HG03045 (cell line): Measurements from ENCODE around the gene PSD4.

Experiments used
- ATAC-seq: cut with Tn5 transposase; IDR thresholded peaks from one replicate; pipeline ENCODE4 v1.9.1; 2021; ENCODE audit warnings: mild to moderate bottlenecking, moderate library complexity; ENCODE audit not compliant: unreplicated experiment

The PSD4 gene

DNA sequence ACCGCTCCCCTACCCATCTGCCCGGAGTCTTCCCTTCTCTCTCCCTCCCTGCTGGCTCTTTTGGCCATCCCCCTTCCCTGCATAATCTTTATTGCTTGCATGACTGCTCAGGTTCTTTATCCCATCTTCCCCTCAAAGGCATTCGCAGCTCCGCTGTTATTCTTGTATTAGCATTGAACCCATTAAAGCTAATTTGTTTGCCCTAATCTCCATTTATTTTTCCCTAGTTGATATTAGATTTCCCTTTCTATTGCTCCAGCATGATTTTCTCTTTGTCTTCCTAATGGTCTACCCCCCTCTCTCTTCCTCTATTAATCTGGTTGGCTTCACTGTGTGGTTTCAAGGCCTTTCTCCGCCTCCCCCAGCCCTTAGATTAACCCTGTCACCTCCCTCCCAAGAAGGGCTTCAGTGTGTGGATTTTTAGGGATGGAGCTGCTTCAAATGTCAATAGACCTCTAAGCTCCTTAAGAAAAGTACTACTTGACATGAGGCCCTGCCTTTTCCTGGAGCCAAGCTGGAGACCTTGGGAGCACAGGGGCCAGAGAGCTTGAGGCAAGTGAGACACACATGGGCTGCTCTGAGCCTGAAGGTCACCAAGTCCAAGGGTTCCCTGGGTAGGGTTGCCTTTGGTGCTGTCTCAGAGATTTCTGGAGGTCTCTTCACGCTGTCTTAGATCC is 84.8 kb downstream of the PSD4 start:
- no peak for ATAC-seq
